NCI-H2081 (cell line): Measurements from ENCODE around the gene CHMP2A.
"Not testable (repeated sequence)": the region's sequence is repeated elsewhere in the genome, so short reads cannot be mapped to it uniquely, and the experiment has no call there.

Experiments used
- DNase-seq, 2 experiments: peaks; one replicate each; lab custom pipeline; 2025; lab: John Stamatoyannopoulos, UW

Gene CHMP2A

GRCh38 chr19:58555369-58555885 lies 522 bp upstream of the CHMP2A start:
- no peak for DNase-seq

- no peak for DNase-seq
Observed at GRCh38 chr19:58553799-58554493, 959 bp downstream of the CHMP2A start.

GRCh38 chr19:58552655-58553054 lies 2.2 kb downstream of the CHMP2A start:
- no peak for DNase-seq

- no peak for DNase-seq
Observed at GRCh38 chr19:58551577-58552471, 3.1 kb downstream of the CHMP2A start.

GRCh38 chr19:58551123-58551497 lies 3.8 kb downstream of the CHMP2A start:
- DNase-seq: no peak

GRCh38 chr19:58550362-58551122 lies 4.4 kb downstream of the CHMP2A start:
- no peak for DNase-seq

- DNase-seq: no peak
Observed at GRCh38 chr19:58549664-58550361, 5.1 kb downstream of the CHMP2A start.

GRCh38 chr19:58548859-58549663 lies 5.8 kb downstream of the CHMP2A start:
- DNase-seq: no peak

- no peak for DNase-seq
Observed at GRCh38 chr19:58547323-58548312, 7.3 kb downstream of the CHMP2A start.

- DNase-seq: no peak
Observed at GRCh38 chr19:58546019-58546530, 8.8 kb downstream of the CHMP2A start.

- no peak for DNase-seq
Observed at GRCh38 chr19:58545286-58546018, 9.5 kb downstream of the CHMP2A start.

GRCh38 chr19:58544591-58545285 lies 10.2 kb downstream of the CHMP2A start:
- DNase-seq: no peak

- DNase-seq: no peak
Observed at GRCh38 chr19:58543826-58544590, 10.9 kb downstream of the CHMP2A start, which contains the start of gene TRIM28. Gene TRIM28 (plus strand): TSS chr19:58544064. CDS start chr19:58544758, 694 bp downstream.

GRCh38 chr19:58542641-58543372 lies 12.1 kb downstream of the CHMP2A start:
- not testable (repeated sequence) for DNase-seq

GRCh38 chr19:58539169-58539559 lies 15.7 kb downstream of the CHMP2A start:
- DNase-seq: not testable (repeated sequence)
